Choroid plexus epithelial cell (primary cell): ENCODE measurements around the gene PRRT3.

Experiments
- DNase-seq: peaks from one replicate; pipeline ENCODE4 v3.0.0-alpha.2; 2010; ENCODE audit warnings: low read depth
- H3K4me3 ChIP-seq: 2 replicates; pipeline ENCODE4 v1.5.1; 2011; ENCODE audit warnings: low read depth, mild to moderate bottlenecking, control low read depth, low read length, moderate library complexity
- CTCF ChIP-seq: conservative IDR thresholded peaks from 2 replicates; pipeline ENCODE4 v1.5.1; 2011; ENCODE audit warnings: low read depth, mild to moderate bottlenecking, control low read depth, inconsistent platforms, low read length, moderate library complexity

PRRT3 gene

GRCh38 chr3:9917820-9918219 is 34.4 kb downstream of the PRRT3 start:
- no peak for DNase-seq
- no peak for TF ChIP-seq CTCF
- no peak overlapping the region for H3K4me3 ChIP-seq

GRCh38 chr3:9916734-9917680 is 35.2 kb downstream of the PRRT3 start, which contains the start of gene IL17RC:
Gene IL17RC (plus strand): TSS chr3:9917098. CDS start chr3:9917316, 218 bp downstream.
- H3K4me3 ChIP-seq = peak within 1 kb of the TSS; percentile 60
- no peak for TF ChIP-seq CTCF
- peak; percentile 90 for DNase-seq

- H3K4me3 ChIP-seq = peak overlapping the region; percentile 56
- DNase-seq = peak; percentile 53
- no peak for TF ChIP-seq CTCF
Measured at GRCh38 chr3:9916346-9916733, 35.9 kb downstream of the PRRT3 start.

- peak; percentile 67 for DNase-seq
- TF ChIP-seq CTCF = peak; percentile 52
- peak overlapping the region; percentile 60 for H3K4me3 ChIP-seq
Measured at GRCh38 chr3:9915254-9916141, 36.7 kb downstream of the PRRT3 start.

GRCh38 chr3:9914559-9915253 is 37.5 kb downstream of the PRRT3 start:
- no peak for TF ChIP-seq CTCF
- H3K4me3 ChIP-seq = peak overlapping the region; percentile 60
- no peak for DNase-seq

GRCh38 chr3:9914011-9914410 is 38.2 kb downstream of the PRRT3 start:
- no peak overlapping the region for H3K4me3 ChIP-seq
- no peak for DNase-seq
- no peak for TF ChIP-seq CTCF
